Gastrocnemius medialis (tissue), 4 donors: ENCODE measurements around the gene SSBP3.

Source experiments
- POLR2A ChIP-seq, 2 donors: fragments of 450-650 bp; IDR thresholded peaks; one replicate each; pipeline ENCODE4 v1.6.1; 2017; ENCODE audit warnings: antibody characterized with exemption in 2 of 2, mild to moderate bottlenecking in 2 of 2, moderate library complexity in 2 of 2
- TF ChIP-seq, protein P1 (sequence below), 5 experiments: fragments of 450-650 bp in 3 of 5; fragments of 200-600 bp in 2 of 5; sonication (generic) in 2 of 5; IDR thresholded peaks in 4 of 5; conservative IDR thresholded peaks in 1 of 5; 1 replicate in 4 of 5; 2 replicates in 1 of 5; pipeline ENCODE4 v1.5.1; 2016 to 2019; ENCODE audit warnings: antibody characterized with exemption in 5 of 5, mild to moderate bottlenecking in 3 of 5, moderate library complexity in 3 of 5

DNA sequence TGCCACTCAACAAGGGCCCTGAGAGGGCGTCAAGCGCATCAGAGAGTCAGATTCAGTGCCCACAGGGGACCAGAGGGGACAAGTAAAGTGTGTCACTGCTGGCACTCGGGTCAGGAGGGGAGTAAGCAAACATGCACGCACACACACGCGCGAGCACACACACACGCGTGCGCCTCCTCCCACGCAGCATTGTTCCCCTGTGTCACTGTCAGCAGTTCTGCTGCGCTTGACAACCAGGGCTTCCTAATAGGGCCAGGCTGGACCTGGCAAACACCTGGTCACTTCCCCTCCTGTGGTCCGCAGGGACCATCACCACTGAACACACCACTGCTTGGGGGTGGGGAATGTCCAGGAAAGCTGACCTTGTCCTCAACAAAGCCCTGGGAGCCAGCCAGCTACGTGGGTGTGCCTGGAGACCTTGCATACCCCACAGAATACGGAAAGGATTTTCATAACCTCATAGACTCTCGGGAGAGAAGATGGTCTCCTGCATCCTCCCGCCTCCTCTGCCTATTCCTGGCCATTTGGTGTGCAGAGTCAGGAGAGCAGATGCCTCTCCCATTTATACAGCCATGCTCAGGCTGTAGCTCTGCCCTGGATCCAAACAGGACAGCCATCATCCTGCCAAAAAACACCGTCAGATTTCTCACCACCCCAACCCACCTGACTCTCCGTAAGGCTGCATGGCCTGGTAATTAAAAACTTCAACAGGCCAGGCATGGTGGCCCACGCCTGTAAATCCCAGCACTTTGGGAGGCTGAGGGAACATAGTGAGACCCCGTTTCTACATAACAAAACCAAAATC is 73.2 kb downstream of the SSBP3 start:
- TF ChIP-seq, protein P1, sequence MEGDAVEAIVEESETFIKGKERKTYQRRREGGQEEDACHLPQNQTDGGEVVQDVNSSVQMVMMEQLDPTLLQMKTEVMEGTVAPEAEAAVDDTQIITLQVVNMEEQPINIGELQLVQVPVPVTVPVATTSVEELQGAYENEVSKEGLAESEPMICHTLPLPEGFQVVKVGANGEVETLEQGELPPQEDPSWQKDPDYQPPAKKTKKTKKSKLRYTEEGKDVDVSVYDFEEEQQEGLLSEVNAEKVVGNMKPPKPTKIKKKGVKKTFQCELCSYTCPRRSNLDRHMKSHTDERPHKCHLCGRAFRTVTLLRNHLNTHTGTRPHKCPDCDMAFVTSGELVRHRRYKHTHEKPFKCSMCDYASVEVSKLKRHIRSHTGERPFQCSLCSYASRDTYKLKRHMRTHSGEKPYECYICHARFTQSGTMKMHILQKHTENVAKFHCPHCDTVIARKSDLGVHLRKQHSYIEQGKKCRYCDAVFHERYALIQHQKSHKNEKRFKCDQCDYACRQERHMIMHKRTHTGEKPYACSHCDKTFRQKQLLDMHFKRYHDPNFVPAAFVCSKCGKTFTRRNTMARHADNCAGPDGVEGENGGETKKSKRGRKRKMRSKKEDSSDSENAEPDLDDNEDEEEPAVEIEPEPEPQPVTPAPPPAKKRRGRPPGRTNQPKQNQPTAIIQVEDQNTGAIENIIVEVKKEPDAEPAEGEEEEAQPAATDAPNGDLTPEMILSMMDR (IDR thresholded peaks at IDR 0.05 in 4 of 5, conservative IDR thresholded peaks at IDR 0.05 in 1 of 5): no peak
- TF ChIP-seq POLR2A (IDR thresholded peaks at IDR 0.05): peak in 1 of 2 donors; percentile 22
